T-helper 17 cell (primary cell): ENCODE measurements around the gene SPDYE4. TPM values are rescaled to one million over a fixed set of nuclear protein-coding genes. Genes with fewer than 3 reads are reported as not detected.

Source experiments
- ATAC-seq: fragments of 150-1000 bp; cut with Tn5 transposase; 2 replicates; pipeline ENCODE4 v1.10.0; 2021; ENCODE audit warnings: mild to moderate bottlenecking, moderate library complexity
- DNase-seq, 3 donors: peaks; one replicate each; pipeline versions ENCODE4 v3.0.0 to v3.0.0-alpha.2; 2020 to 2021
- H3K9me3 ChIP-seq: one replicate; pipeline ENCODE4 v1.7.0; 2013; ENCODE audit warnings: low read length, mild to moderate bottlenecking; ENCODE audit not compliant: control insufficient read depth, poor library complexity, severe bottlenecking
- H3K27ac Mint-ChIP-seq: one replicate; pipeline ENCODE4 v1.8.0; 2022; ENCODE audit warnings: mild to moderate bottlenecking, moderate library complexity, mixed read lengths
- H3K27me3 Mint-ChIP-seq: one replicate; pipeline ENCODE4 v1.8.0; 2022; ENCODE audit warnings: mixed read lengths
- H3K36me3 Mint-ChIP-seq: one replicate; pipeline ENCODE4 v1.8.0; 2022; ENCODE audit warnings: low read depth, mixed read lengths
- H3K4me1 Mint-ChIP-seq: one replicate; pipeline ENCODE4 v1.8.0; 2022; ENCODE audit warnings: mild to moderate bottlenecking, mixed read lengths
- H3K4me3 Mint-ChIP-seq: one replicate; pipeline ENCODE4 v1.8.0; 2022; ENCODE audit warnings: mild to moderate bottlenecking, moderate library complexity, mixed read lengths
- total RNA-seq, 4 donors: library from RNA in 2 of 4; stranded (reverse) in 2 of 4; gene quantifications; one replicate each; pipeline ENCODE4 v1.2.3 and lab custom pipeline; 2022 to 2026

The SPDYE4 gene
- total RNA-seq, 2 donors from 2014 or later = not detected

GRCh38 chr17:8741771-8742170 lies 16.6 kb downstream of the SPDYE4 start:
- H3K4me3 Mint-ChIP-seq = no peak overlapping the region

GRCh38 chr17:8741366-8741765 lies 17.0 kb downstream of the SPDYE4 start:
- H3K4me3 Mint-ChIP-seq = peak overlapping the region; percentile 89
- no peaks in the 10 kb centered on the region for H3K9me3 ChIP-seq
- peak overlapping the region; percentile 74 for H3K27ac Mint-ChIP-seq
- DNase-seq (no peak), ATAC-seq (no peak)
- peaks cover 20% of the 10 kb centered on the region for H3K4me1 Mint-ChIP-seq
- peaks cover 3% of the 10 kb centered on the region for H3K27me3 Mint-ChIP-seq
- H3K36me3 Mint-ChIP-seq = no peaks in the 10 kb centered on the region

More at GRCh38 chr17:8741771-8742170, 16.6 kb downstream of the SPDYE4 start:
- H3K9me3 ChIP-seq = no peaks in the 10 kb centered on the region
- Mint-ChIP-seq H3K27ac (no peak overlapping the region), H3K4me1 (peaks cover 22% of the 10 kb centered on the region), H3K27me3 (no peaks in the 10 kb centered on the region), H3K36me3 (no peaks in the 10 kb centered on the region)
- ATAC-seq = no peak
- DNase-seq = no peak

GRCh38 chr17:8740486-8740885 lies 17.9 kb downstream of the SPDYE4 start:
- H3K27ac Mint-ChIP-seq = peak overlapping the region; percentile 74
- DNase-seq (peak; percentile 33 to 39 (median 35)), ATAC-seq (peak; percentile 76)
- H3K4me1 Mint-ChIP-seq = peaks cover 16% of the 10 kb centered on the region
- no peaks in the 10 kb centered on the region for H3K36me3 Mint-ChIP-seq
- peaks cover 12% of the 10 kb centered on the region for H3K27me3 Mint-ChIP-seq
- H3K4me3 Mint-ChIP-seq = peak overlapping the region; percentile 89
- H3K9me3 ChIP-seq = no peaks in the 10 kb centered on the region

- H3K27ac Mint-ChIP-seq = no peak overlapping the region
- H3K27me3 Mint-ChIP-seq = peaks cover 13% of the 10 kb centered on the region
- no peak overlapping the region for H3K4me3 Mint-ChIP-seq
- peaks cover 16% of the 10 kb centered on the region for H3K4me1 Mint-ChIP-seq
- DNase-seq (no peak), ATAC-seq (no peak)
- H3K9me3 ChIP-seq = no peaks in the 10 kb centered on the region
- no peaks in the 10 kb centered on the region for H3K36me3 Mint-ChIP-seq
Measured at GRCh38 chr17:8739097-8739496, 19.2 kb downstream of the SPDYE4 start.

- no peaks in the 10 kb centered on the region for H3K36me3 Mint-ChIP-seq
- H3K4me3 Mint-ChIP-seq = no peak overlapping the region
- peaks cover 13% of the 10 kb centered on the region for H3K27me3 Mint-ChIP-seq
- ATAC-seq (no peak), DNase-seq (no peak)
- no peak overlapping the region for H3K27ac Mint-ChIP-seq
- no peaks in the 10 kb centered on the region for H3K9me3 ChIP-seq
- peaks cover 16% of the 10 kb centered on the region for H3K4me1 Mint-ChIP-seq
Measured at GRCh38 chr17:8736796-8737195, 21.6 kb downstream of the SPDYE4 start.

- no peaks in the 10 kb centered on the region for H3K9me3 ChIP-seq
- no peaks in the 10 kb centered on the region for H3K36me3 Mint-ChIP-seq
- H3K27ac Mint-ChIP-seq = no peak overlapping the region
- H3K27me3 Mint-ChIP-seq = peaks cover 13% of the 10 kb centered on the region
- no peak for DNase-seq
- ATAC-seq = no peak
- peaks cover 16% of the 10 kb centered on the region for H3K4me1 Mint-ChIP-seq
- no peak overlapping the region for H3K4me3 Mint-ChIP-seq
Measured at GRCh38 chr17:8736362-8736761, 22.0 kb downstream of the SPDYE4 start.

GRCh38 chr17:8735336-8735939 lies 22.9 kb downstream of the SPDYE4 start:
- ATAC-seq = no peak
- no peaks in the 10 kb centered on the region for H3K9me3 ChIP-seq
- Mint-ChIP-seq H3K27ac (no peak overlapping the region), H3K4me1 (peaks cover 10% of the 10 kb centered on the region), H3K27me3 (peaks cover 20% of the 10 kb centered on the region), H3K4me3 (no peak overlapping the region), H3K36me3 (no peaks in the 10 kb centered on the region)
- no peak for DNase-seq

GRCh38 chr17:8734876-8735275 lies 23.5 kb downstream of the SPDYE4 start:
- H3K27ac Mint-ChIP-seq = no peak overlapping the region
- DNase-seq = no peak
- peaks cover 6% of the 10 kb centered on the region for H3K4me1 Mint-ChIP-seq
- no peaks in the 10 kb centered on the region for H3K9me3 ChIP-seq
- no peaks in the 10 kb centered on the region for H3K36me3 Mint-ChIP-seq
- no peak for ATAC-seq
- peaks cover 22% of the 10 kb centered on the region for H3K27me3 Mint-ChIP-seq
- H3K4me3 Mint-ChIP-seq = no peak overlapping the region

GRCh38 chr17:8732406-8733085 lies 25.8 kb downstream of the SPDYE4 start:
- Mint-ChIP-seq H3K27ac (no peak overlapping the region), H3K4me3 (no peak overlapping the region), H3K36me3 (peaks cover 2% of the 10 kb centered on the region), H3K27me3 (peaks cover 33% of the 10 kb centered on the region), H3K4me1 (no peaks in the 10 kb centered on the region)
- H3K9me3 ChIP-seq = no peaks in the 10 kb centered on the region
- no peak for ATAC-seq
- DNase-seq = no peak

GRCh38 chr17:8729860-8730259 lies 28.5 kb downstream of the SPDYE4 start:
- Mint-ChIP-seq H3K27ac (no peak overlapping the region), H3K4me3 (no peak overlapping the region), H3K27me3 (peaks cover 35% of the 10 kb centered on the region), H3K36me3 (peaks cover 4% of the 10 kb centered on the region), H3K4me1 (no peaks in the 10 kb centered on the region)
- H3K9me3 ChIP-seq = no peaks in the 10 kb centered on the region
- no peak for DNase-seq
- no peak for ATAC-seq

- H3K27ac Mint-ChIP-seq = no peak overlapping the region
- H3K9me3 ChIP-seq = no peaks in the 10 kb centered on the region
- no peak overlapping the region for H3K4me3 Mint-ChIP-seq
- DNase-seq (no peak), ATAC-seq (no peak)
- no peaks in the 10 kb centered on the region for H3K4me1 Mint-ChIP-seq
- H3K36me3 Mint-ChIP-seq = peaks cover 4% of the 10 kb centered on the region
- H3K27me3 Mint-ChIP-seq = peaks cover 35% of the 10 kb centered on the region
Measured at GRCh38 chr17:8729421-8729820, 28.9 kb downstream of the SPDYE4 start.

- Mint-ChIP-seq H3K4me3 (no peak overlapping the region), H3K4me1 (no peaks in the 10 kb centered on the region), H3K27ac (no peak overlapping the region), H3K36me3 (peaks cover 4% of the 10 kb centered on the region), H3K27me3 (peaks cover 35% of the 10 kb centered on the region)
- no peaks in the 10 kb centered on the region for H3K9me3 ChIP-seq
- ATAC-seq (no peak), DNase-seq (no peak)
Measured at GRCh38 chr17:8728971-8729370, 29.4 kb downstream of the SPDYE4 start.

GRCh38 chr17:8728251-8728938 lies 30.0 kb downstream of the SPDYE4 start:
- H3K27ac Mint-ChIP-seq = no peak overlapping the region
- ATAC-seq (no peak), DNase-seq (no peak)
- H3K27me3 Mint-ChIP-seq = peaks cover 35% of the 10 kb centered on the region
- H3K4me1 Mint-ChIP-seq = no peaks in the 10 kb centered on the region
- peaks cover 4% of the 10 kb centered on the region for H3K36me3 Mint-ChIP-seq
- no peak overlapping the region for H3K4me3 Mint-ChIP-seq
- H3K9me3 ChIP-seq = no peaks in the 10 kb centered on the region
